SK-N-MC (cell line): ENCODE measurements around the gene ST8SIA4.

Source experiments
- EZH2 ChIP-seq: fragments of 200-600 bp; sonication (generic); IDR thresholded peaks from one replicate; pipeline ENCODE4 v1.6.1; 2017; ENCODE audit warnings: antibody characterized with exemption
- POLR2AphosphoS5 ChIP-seq: IDR thresholded peaks from 2 replicates; pipeline ENCODE4 v1.6.1; 2012; ENCODE audit warnings: mild to moderate bottlenecking, low read depth, low read length, borderline replicate concordance

GRCh38 chr5:100777680-100778300 lies 125.3 kb downstream of the ST8SIA4 start:
- TF ChIP-seq EZH2 (no peak), POLR2AphosphoS5 (0 out of 2 replicates have a peak, but pooled peaks have one; percentile 30)
